HepG2 (cell line): ENCODE results near the gene ACAP3. TPM values are rescaled to one million over a fixed set of nuclear protein-coding genes. Genes with fewer than 3 reads are reported as not detected.
A peak's percentile ranks its signal among the peaks of the same experiment; 100 is the strongest.

Experiments used
- ARNT ChIP-seq: fragments of 450-650 bp; IDR thresholded peaks from 2 replicates; pipeline ENCODE4 v1.6.1; 2017
- ATF3 ChIP-seq: sonication (generic); formaldehyde crosslinking; IDR thresholded peaks from 2 replicates; pipeline ENCODE4 v1.4.0; 2020; ENCODE audit warnings: missing genetic modification reagents
- ATM ChIP-seq: fragments of 450-650 bp; IDR thresholded peaks from 2 replicates; pipeline ENCODE4 v1.7.1; 2017; ENCODE audit warnings: mild to moderate bottlenecking, borderline replicate concordance
- BORCS8-MEF2B ChIP-seq: sonication (generic); formaldehyde crosslinking; IDR thresholded peaks from 2 replicates; pipeline ENCODE4 v1.8.0; 2022; ENCODE audit warnings: mild to moderate bottlenecking, missing genetic modification reagents
- CERS6 ChIP-seq: sonication (generic); formaldehyde crosslinking; IDR thresholded peaks from 2 replicates; pipeline ENCODE4 v1.5.0; 2020; ENCODE audit warnings: missing genetic modification reagents
- DRAP1 ChIP-seq: IDR thresholded peaks from 2 replicates; pipeline ENCODE4 v1.6.1; 2016; ENCODE audit warnings: missing genetic modification reagents, missing compliant biosample characterization
- GABPB1 ChIP-seq: IDR thresholded peaks from 2 replicates; pipeline ENCODE4 v1.6.1; 2016; ENCODE audit warnings: mild to moderate bottlenecking, missing genetic modification reagents, moderate library complexity, missing compliant biosample characterization
- GPBP1L1 ChIP-seq: sonication (generic); formaldehyde crosslinking; IDR thresholded peaks from 2 replicates; pipeline ENCODE4 v1.5.0; 2020; ENCODE audit warnings: mild to moderate bottlenecking, missing genetic modification reagents
- GTF2F1 ChIP-seq: fragments of 150-350 bp; IDR thresholded peaks from 2 replicates; pipeline ENCODE4 v1.6.1; 2014; ENCODE audit warnings: low read length
- HDAC6 ChIP-seq: fragments of 200-600 bp; sonication (generic); IDR thresholded peaks from 2 replicates; pipeline ENCODE4 v1.7.0; 2017; ENCODE audit warnings: mild to moderate bottlenecking, antibody characterized with exemption, low read length, low read depth
- KMT2A ChIP-seq: sonication (generic); formaldehyde crosslinking; IDR thresholded peaks from 2 replicates; pipeline ENCODE4 v1.4.0; 2020; ENCODE audit warnings: missing genetic modification reagents
- MXD1 ChIP-seq: sonication (generic); formaldehyde crosslinking; IDR thresholded peaks from 2 replicates; pipeline ENCODE4 v1.4.0; 2020; ENCODE audit warnings: mild to moderate bottlenecking, missing genetic modification reagents
- PBX2 ChIP-seq: IDR thresholded peaks from 2 replicates; pipeline ENCODE4 v1.6.1; 2016; ENCODE audit warnings: control low read depth
- PRDM4 ChIP-seq: sonication (generic); formaldehyde crosslinking; IDR thresholded peaks from 2 replicates; pipeline ENCODE4 v1.9.0; 2021; ENCODE audit warnings: missing genetic modification reagents, borderline replicate concordance
- RAD21 ChIP-seq: fragments of 450-650 bp; formaldehyde crosslinking; IDR thresholded peaks from 2 replicates; pipeline ENCODE4 v1.5.0; 2020; ENCODE audit warnings: mild to moderate bottlenecking
- XRCC5 ChIP-seq: fragments of 200-400 bp; formaldehyde crosslinking; optimal IDR thresholded peaks from 2 replicates; pipeline ENCODE3; 2017; ENCODE audit warnings: mild to moderate bottlenecking, low read length
- ZBTB4 ChIP-seq: sonication (generic); formaldehyde crosslinking; IDR thresholded peaks from 2 replicates; pipeline ENCODE4 v1.4.0; 2020; ENCODE audit warnings: missing genetic modification reagents, mild to moderate bottlenecking, borderline replicate concordance
- ZNF598 ChIP-seq: sonication (generic); formaldehyde crosslinking; IDR thresholded peaks from 2 replicates; pipeline ENCODE4 v1.5.1; 2020; ENCODE audit warnings: mild to moderate bottlenecking, missing genetic modification reagents, borderline replicate concordance
- ZNF644 ChIP-seq: IDR thresholded peaks from 2 replicates; pipeline ENCODE4 v1.6.1; 2016; ENCODE audit warnings: low read depth
- ZNF703 ChIP-seq: sonication (generic); formaldehyde crosslinking; IDR thresholded peaks from 2 replicates; pipeline ENCODE4 v1.5.1; 2020; ENCODE audit warnings: missing genetic modification reagents, mild to moderate bottlenecking, moderate library complexity, borderline replicate concordance
- polyA plus RNA-seq, 8 experiments: library from polyadenylated mRNA; depleted of rRNA in 3 of 8; stranded (reverse) in 7 of 8; unstranded in 1 of 8; fragments of >200 nt; fragmentation: Illumina TruSeq in 4 of 8; extraction: Trizol in 4 of 8; gene quantifications; 2 replicates each; pipeline versions ENCODE4 v1.2.1 to v1.2.3, GENCODE V29; 2011 to 2016; ENCODE audit warnings: low read depth in 4 of 8, missing spikeins in 1 of 8, mixed read lengths in 1 of 8; ENCODE audit not compliant: insufficient read depth in 1 of 8
- total RNA-seq, 5 experiments: library from RNA; depleted of rRNA; stranded (reverse); fragments of >200 nt; fragmentation: Illumina TruSeq; extraction: Trizol; gene quantifications; 2 replicates each; pipeline ENCODE4 v1.2.3, GENCODE V29; 2016; ENCODE audit warnings: low read depth in 1 of 5

ACAP3 gene
- total and polyA plus RNA-seq, 2 of the 13 experiments (the other 11 are each of a cell fraction or from before 2014, with no cell fraction given) = 29.4 to 50.8 TPM

GRCh38 chr1:1290238-1290731 is 17.4 kb downstream of the ACAP3 start (continued):
- TF ChIP-seq ZNF598 (CRISPR knock-in tag) (no peak), ATM (no peak), BORCS8-MEF2B (CRISPR knock-in tag) (0 out of 2 replicates have a peak, but pooled peaks have one; percentile 32), GTF2F1 (no peak), DRAP1 (CRISPR knock-in tag) (no peak), GABPB1 (CRISPR knock-in tag) (0 out of 2 replicates have a peak, but pooled peaks have one; percentile 18), ATF3 (no peak), CERS6 (CRISPR knock-in tag) (no peak), HDAC6 (no peak), ZNF644 (CRISPR knock-in tag) (no peak), RAD21 (peak; percentile 75), PRDM4 (CRISPR knock-in tag) (no peak), PBX2 (no peak), XRCC5 (peak; percentile 21), ZBTB4 (CRISPR knock-in tag) (no peak), GPBP1L1 (CRISPR knock-in tag) (no peak), ZNF703 (CRISPR knock-in tag) (no peak), ARNT (no peak), MXD1 (CRISPR knock-in tag) (no peak), KMT2A (CRISPR knock-in tag) (no peak)
